Gastroesophageal sphincter (tissue), 4 donors: ENCODE measurements around the gene MTA3. TPM values are rescaled to one million over a fixed set of nuclear protein-coding genes. Genes with fewer than 3 reads are reported as not detected.

Source experiments
- ATAC-seq: fragments of 150-250 bp; one replicate; pipeline ENCODE4 v1.9.1; 2016; ENCODE audit warnings: mild to moderate bottlenecking, moderate library complexity
- H3K27ac ChIP-seq, 4 donors: fragments of 200-600 bp; sonication (generic) in 3 of 4; 1 replicate in 3 of 4; 2 replicates in 1 of 4; pipeline ENCODE4 v1.5.1; 2016 to 2019
- H3K27me3 ChIP-seq: fragments of 200-600 bp; sonication (generic); one replicate; pipeline ENCODE4 v1.5.1; 2019
- H3K36me3 ChIP-seq, 2 donors: fragments of 200-600 bp; sonication (generic); one replicate each; pipeline ENCODE4 v1.5.1; 2019; ENCODE audit warnings: control low read depth in 1 of 2
- H3K4me1 ChIP-seq, 3 donors: fragments of 200-600 bp; sonication (generic); 1 replicate in 2 of 3; 2 replicates in 1 of 3; pipeline ENCODE4 v1.5.1; 2016 to 2019; ENCODE audit warnings: control low read depth in 2 of 3
- H3K4me3 ChIP-seq, 2 donors: fragments of 200-600 bp; sonication (generic); one replicate each; pipeline ENCODE4 v1.5.1; 2019; ENCODE audit warnings: mild to moderate bottlenecking in 1 of 2, moderate library complexity in 1 of 2
- H3K9me3 ChIP-seq, 3 donors: fragments of 200-600 bp; sonication (generic); one replicate each; pipeline ENCODE4 v1.5.1; 2017 to 2019; ENCODE audit warnings: control low read depth in 2 of 3
- CTCF ChIP-seq, 4 experiments: fragments of 200-600 bp in 2 of 4; fragments of 450-650 bp in 2 of 4; sonication (generic) in 1 of 4; IDR thresholded peaks; one replicate each; pipeline ENCODE4 v1.5.1; 2017 to 2019; ENCODE audit warnings: antibody characterized with exemption in 4 of 4, mild to moderate bottlenecking in 2 of 4, moderate library complexity in 2 of 4
- EP300 ChIP-seq: sonication (generic); formaldehyde crosslinking; IDR thresholded peaks from one replicate; pipeline ENCODE4 v1.6.1; 2017; ENCODE audit warnings: antibody characterized with exemption, mild to moderate bottlenecking
- POLR2A ChIP-seq, 2 donors: fragments of 450-650 bp; IDR thresholded peaks; one replicate each; pipeline ENCODE4 v1.6.1; 2017; ENCODE audit warnings: antibody characterized with exemption in 2 of 2, mild to moderate bottlenecking in 2 of 2, moderate library complexity in 1 of 2
- POLR2AphosphoS5 ChIP-seq: sonication (generic); formaldehyde crosslinking; IDR thresholded peaks from one replicate; pipeline ENCODE4 v1.6.1; 2017; ENCODE audit warnings: antibody characterized with exemption
- WGBS, 2 donors: methylation state at CpG; one replicate each; pipeline ENCODE4 v1.1.5; 2018; ENCODE audit warnings: low coverage in 1 of 2; 5-methylcytosine and 5-hydroxymethylcytosine counted together
- total RNA-seq, 4 donors: library from RNA; depleted of rRNA; stranded (reverse); fragments of >200 nt; gene quantifications; one replicate each; pipeline ENCODE4 v1.1.0, GENCODE V29; 2016

The MTA3 gene
- total RNA-seq, 4 donors from 2014 or later: 22.7 to 56.2 (median 29.3) TPM

DNA sequence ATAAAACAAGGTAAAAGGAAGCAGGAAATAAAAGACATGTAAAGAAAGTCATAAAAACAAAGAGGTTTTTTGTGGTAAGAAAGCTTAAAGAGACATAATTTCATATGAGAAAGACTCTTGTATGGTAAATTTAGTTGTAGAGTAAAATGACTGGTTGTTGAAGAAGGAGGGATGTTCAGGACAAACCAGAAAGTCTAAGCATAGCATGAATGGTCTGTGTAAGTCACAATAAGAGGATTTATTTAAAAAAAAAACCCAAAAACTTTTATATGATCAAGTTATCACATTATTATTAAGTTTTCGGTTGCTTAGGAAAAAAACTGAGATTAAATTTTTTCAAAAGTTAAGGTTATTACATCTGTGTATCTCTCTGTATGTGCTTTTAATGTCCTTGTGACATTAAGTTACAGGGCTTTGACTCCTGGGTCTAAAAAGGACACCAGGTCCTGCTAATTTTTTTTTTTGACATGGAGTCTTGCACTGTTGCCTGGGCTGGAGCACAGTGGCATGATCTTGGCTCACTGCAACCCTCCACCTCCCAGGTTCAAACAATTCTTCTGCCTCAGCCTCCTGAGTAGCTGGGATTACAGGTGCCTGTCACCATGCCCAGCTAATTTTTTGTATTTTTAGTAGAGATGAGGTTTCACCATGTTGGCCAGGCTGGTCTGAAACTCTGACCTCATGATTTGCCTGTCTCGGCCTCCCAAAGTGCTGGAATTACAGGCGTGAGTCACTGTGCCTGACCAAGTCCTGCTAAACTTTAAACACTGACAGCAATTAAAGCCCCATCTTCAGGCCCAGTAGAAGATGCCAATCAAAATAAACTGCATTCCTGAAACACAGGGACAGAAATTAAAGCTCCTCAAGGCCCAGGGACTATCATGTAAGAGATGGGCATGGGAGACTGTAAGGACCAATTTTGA is 209.7 kb downstream of the MTA3 start:
- ATAC-seq: peak; percentile 66
- no peak for TF ChIP-seq POLR2AphosphoS5
- no peak for TF ChIP-seq EP300
- TF ChIP-seq POLR2A (IDR thresholded peaks at IDR 0.05): no peak
- no peak for TF ChIP-seq CTCF (IDR thresholded peaks at IDR 0.05)
- 82 to 100% methylated on average over 1 to 3 of the region's 3 CpGs for WGBS, 2 donors
- H3K4me1 ChIP-seq: no peaks in the 10 kb centered on the region
- H3K27ac ChIP-seq: no peak overlapping the region
- H3K9me3 ChIP-seq: no peaks in the 10 kb centered on the region
- no peaks in the 10 kb centered on the region for H3K27me3 ChIP-seq
- H3K36me3 ChIP-seq: peaks cover 0 to 9% of the 10 kb centered on the region in 2 donors
- H3K4me3 ChIP-seq: no peak overlapping the region

GRCh38 chr2:42781181-42781580 is 212.7 kb downstream of the MTA3 start:
- Histone ChIP-seq H3K27me3 (no peaks in the 10 kb centered on the region), H3K27ac (no peak overlapping the region), H3K9me3 (no peaks in the 10 kb centered on the region), H3K36me3 (peaks cover 0 to 15% of the 10 kb centered on the region in 2 donors), H3K4me3 (no peak overlapping the region), H3K4me1 (peaks cover 0 to 2% (median 0%) of the 10 kb centered on the region in 3 donors)
- no peak for ATAC-seq
- TF ChIP-seq POLR2A (IDR thresholded peaks at IDR 0.05): no peak
- no peak for TF ChIP-seq EP300
- TF ChIP-seq POLR2AphosphoS5: no peak
- no peak for TF ChIP-seq CTCF (IDR thresholded peaks at IDR 0.05)
- 100% methylated on average over 1 of the region's 1 CpG; no CpG with 5 or more reads in 1 of the 2 donors for WGBS, 2 donors

DNA sequence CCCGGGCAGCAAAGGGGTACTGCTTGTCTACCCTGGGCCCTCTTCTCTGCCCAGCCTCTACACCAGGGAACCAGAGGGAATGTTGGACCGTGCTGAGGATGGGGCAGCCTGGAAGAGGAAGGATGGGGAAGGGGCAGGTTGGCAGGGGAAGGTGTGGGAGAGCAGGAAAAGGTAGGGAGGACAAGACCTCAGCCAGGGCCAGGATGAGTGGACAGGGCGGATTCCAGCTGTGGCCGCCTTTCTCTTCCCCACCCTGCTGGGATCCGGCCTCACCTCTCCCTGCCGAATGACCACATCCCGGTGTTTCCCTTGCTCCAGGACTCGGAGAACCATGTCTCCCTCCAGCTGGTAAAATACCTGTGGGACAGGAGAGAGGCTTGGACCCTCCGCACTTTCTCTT is 215.1 kb downstream of the MTA3 start:
- ATAC-seq: no peak
- no peak overlapping the region for H3K27ac ChIP-seq
- TF ChIP-seq POLR2A (IDR thresholded peaks at IDR 0.05) (no peak), EP300 (no peak), POLR2AphosphoS5 (no peak), CTCF (IDR thresholded peaks at IDR 0.05) (no peak)
- H3K4me1 ChIP-seq: peaks cover 0 to 10% (median 0%) of the 10 kb centered on the region in 3 donors
- no peak overlapping the region for H3K4me3 ChIP-seq
- WGBS, 2 donors: 95% methylated on average over 6 of the region's 9 CpGs; no CpG with 5 or more reads in 1 of the 2 donors
- peaks cover 0 to 15% of the 10 kb centered on the region in 2 donors for H3K36me3 ChIP-seq
- no peaks in the 10 kb centered on the region for H3K9me3 ChIP-seq
- no peaks in the 10 kb centered on the region for H3K27me3 ChIP-seq

DNA sequence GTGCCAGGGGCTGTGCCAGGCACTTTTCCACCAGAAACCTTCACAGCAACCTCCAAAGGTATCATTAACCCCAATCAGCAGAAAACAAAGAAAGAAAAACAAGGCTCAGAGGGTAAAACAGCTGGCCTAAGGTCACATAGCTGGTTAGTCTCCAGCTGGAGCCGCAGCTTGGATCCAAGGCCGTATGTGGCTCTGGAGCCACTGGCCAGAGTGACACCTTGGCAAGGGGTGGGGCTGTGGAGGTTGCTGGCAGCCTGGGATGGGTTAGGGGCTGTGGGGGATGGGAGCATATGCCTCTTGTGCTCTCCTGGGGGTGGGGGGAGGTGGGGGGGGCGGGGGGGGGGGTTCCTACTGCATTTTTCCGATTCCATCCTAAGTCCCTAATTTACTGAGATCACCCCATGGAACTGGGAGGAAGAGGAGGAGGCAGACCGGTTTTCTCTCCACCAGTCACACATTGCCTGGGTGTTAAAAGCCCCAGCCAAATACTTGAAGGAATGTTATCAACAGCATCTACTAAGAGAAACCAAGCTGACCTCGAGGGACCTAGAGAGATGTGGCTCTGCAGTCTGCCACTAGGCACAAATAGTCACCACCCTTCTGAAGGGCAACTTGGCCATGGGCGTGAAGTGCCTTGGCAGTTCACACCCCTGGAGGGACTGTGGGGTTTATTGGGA is 215.9 kb downstream of the MTA3 start:
- no peaks in the 10 kb centered on the region for H3K9me3 ChIP-seq

More for the DNA sequence above, 215.9 kb downstream of the MTA3 start:
- H3K27ac ChIP-seq: no peak overlapping the region
- H3K36me3 ChIP-seq: peaks cover 0 to 15% of the 10 kb centered on the region in 2 donors
- no peaks in the 10 kb centered on the region for H3K27me3 ChIP-seq
- H3K4me3 ChIP-seq: no peak overlapping the region
- no peak for TF ChIP-seq POLR2A (IDR thresholded peaks at IDR 0.05)
- TF ChIP-seq EP300: no peak
- TF ChIP-seq POLR2AphosphoS5: no peak
- no peak for TF ChIP-seq CTCF (IDR thresholded peaks at IDR 0.05)
- peaks cover 0 to 10% (median 0%) of the 10 kb centered on the region in 3 donors for H3K4me1 ChIP-seq
- ATAC-seq: no peak
- WGBS, 2 donors: 64 to 80% methylated on average over 3 to 4 of the region's 7 CpGs
